GM23338 (cell line): ENCODE measurements around the gene F2RL2. TPM values are rescaled to one million over a fixed set of nuclear protein-coding genes. Genes with fewer than 3 reads are reported as not detected.

Experiments
- ATAC-seq: fragments of 200-7000 bp; cut with Tn5 transposase; 3 replicates; pipeline ENCODE4 v1.9.1; 2020
- DNase-seq: peaks from one replicate; pipeline ENCODE4 v3.0.0-alpha.2; 2015; ENCODE audit warnings: low spot score
- H2AFZ ChIP-seq: fragments of 200-600 bp; sonication (generic); 2 replicates; pipeline ENCODE4 v1.8.0; 2016; ENCODE audit warnings: antibody characterized with exemption, mild to moderate bottlenecking, moderate library complexity
- H3F3A ChIP-seq: fragments of 200-600 bp; sonication (generic); replicated peaks from 2 replicates; pipeline ENCODE4 v1.8.0; 2017; ENCODE audit warnings: antibody characterized with exemption, mixed run types, low read depth
- H3K27ac ChIP-seq: fragments of 200-600 bp; sonication (generic); 2 replicates; pipeline ENCODE4 v1.6.1; 2016; ENCODE audit warnings: low read depth
- H3K27me3 ChIP-seq: fragments of 200-600 bp; sonication (generic); 2 replicates; pipeline ENCODE4 v1.8.0; 2016; ENCODE audit warnings: mild to moderate bottlenecking, mixed run types, moderate library complexity; ENCODE audit not compliant: insufficient read depth
- H3K36me3 ChIP-seq: fragments of 200-600 bp; sonication (generic); 2 replicates; pipeline ENCODE4 v1.8.0; 2016; ENCODE audit warnings: mild to moderate bottlenecking; ENCODE audit not compliant: insufficient read depth
- H3K4me1 ChIP-seq: fragments of 200-600 bp; sonication (generic); 2 replicates; pipeline ENCODE4 v1.8.0; 2016; ENCODE audit warnings: mild to moderate bottlenecking, moderate library complexity; ENCODE audit not compliant: insufficient read depth
- H3K4me2 ChIP-seq: fragments of 200-600 bp; sonication (generic); 2 replicates; pipeline ENCODE4 v1.7.1; 2017; ENCODE audit warnings: mixed run types
- H3K4me3 ChIP-seq: fragments of 200-600 bp; sonication (generic); 2 replicates; pipeline ENCODE4 v1.6.1; 2016; ENCODE audit warnings: mixed run types
- H3K79me2 ChIP-seq: fragments of 200-600 bp; sonication (generic); replicated peaks from 2 replicates; pipeline ENCODE4 v1.8.0; 2017; ENCODE audit warnings: mild to moderate bottlenecking; ENCODE audit not compliant: insufficient read depth
- H3K9me2 ChIP-seq: fragments of 200-600 bp; sonication (generic); 2 replicates; pipeline ENCODE4 v1.8.0; 2017; ENCODE audit not compliant: insufficient read depth
- H4K20me1 ChIP-seq: fragments of 200-600 bp; sonication (generic); replicated peaks from 2 replicates; pipeline ENCODE4 v1.8.0; 2017; ENCODE audit warnings: mild to moderate bottlenecking; ENCODE audit not compliant: insufficient read depth
- H3K27ac Mint-ChIP-seq: 2 replicates; pipeline ENCODE4 v1.8.0; 2020; ENCODE audit warnings: inconsistent platforms, mild to moderate bottlenecking, moderate library complexity, mixed read lengths
- H3K27me3 Mint-ChIP-seq: 3 replicates; pipeline ENCODE4 v1.8.0; 2022; ENCODE audit warnings: low read depth, mild to moderate bottlenecking, moderate library complexity, mixed read lengths, inconsistent platforms; ENCODE audit not compliant: insufficient read depth, poor library complexity
- H3K36me3 Mint-ChIP-seq: 3 replicates; pipeline ENCODE4 v1.8.0; 2021; ENCODE audit warnings: low read depth, mild to moderate bottlenecking, inconsistent platforms, moderate library complexity, mixed read lengths
- H3K4me1 Mint-ChIP-seq: 3 replicates; pipeline ENCODE4 v1.8.0; 2020; ENCODE audit warnings: mild to moderate bottlenecking, inconsistent platforms, mixed read lengths
- H3K4me3 Mint-ChIP-seq: 3 replicates; pipeline ENCODE4 v1.8.0; 2021; ENCODE audit warnings: moderate library complexity, mild to moderate bottlenecking, inconsistent platforms, mixed read lengths
- H3K9me3 Mint-ChIP-seq: 3 replicates; pipeline ENCODE4 v1.8.0; 2020; ENCODE audit warnings: moderate library complexity, mild to moderate bottlenecking, inconsistent platforms, mixed read lengths
- CREB1 ChIP-seq: fragments of 250-450 bp; sonication (Bioruptor Pico); IDR thresholded peaks from 2 replicates; pipeline ENCODE4 v1.5.0; 2020; ENCODE audit warnings: low read depth, mild to moderate bottlenecking, moderate library complexity
- CTCF ChIP-seq, 2 experiments: fragments of 200-600 bp in 1 of 2; sonication (generic) in 1 of 2; conservative IDR thresholded peaks; 2 replicates each; pipeline versions ENCODE4 v1.5.1 to v1.6.1; 2016 to 2017; ENCODE audit warnings: antibody characterized with exemption in 2 of 2, low read depth in 2 of 2, mild to moderate bottlenecking in 2 of 2, moderate library complexity in 1 of 2
- EZH2 ChIP-seq: fragments of 200-600 bp; sonication (generic); IDR thresholded peaks from one replicate; pipeline ENCODE4 v1.8.0; 2017; ENCODE audit warnings: antibody characterized with exemption, mild to moderate bottlenecking, low read depth; ENCODE audit not compliant: unreplicated experiment
- EZH2phosphoT487 ChIP-seq: fragments of 200-600 bp; sonication (generic); IDR thresholded peaks from one replicate; pipeline ENCODE4 v1.8.1; 2018; ENCODE audit warnings: antibody characterized with exemption; ENCODE audit not compliant: unreplicated experiment
- JUNB ChIP-seq: IDR thresholded peaks from one replicate; pipeline ENCODE4 v1.6.1; 2016; ENCODE audit warnings: antibody characterized with exemption; ENCODE audit not compliant: unreplicated experiment
- NANOG ChIP-seq: IDR thresholded peaks from 2 replicates; pipeline ENCODE4 v1.6.1; 2016; ENCODE audit warnings: antibody characterized with exemption, borderline replicate concordance
- REST ChIP-seq: IDR thresholded peaks from one replicate; pipeline ENCODE4 v1.6.1; 2018; ENCODE audit warnings: antibody characterized with exemption; ENCODE audit not compliant: unreplicated experiment
- STAT1 ChIP-seq: IDR thresholded peaks from one replicate; pipeline ENCODE4 v1.6.1; 2016; ENCODE audit warnings: antibody characterized with exemption; ENCODE audit not compliant: unreplicated experiment
- ZNF114 ChIP-seq: fragments of 250-450 bp; sonication (Bioruptor Pico); IDR thresholded peaks from 2 replicates; pipeline ENCODE4 v1.5.0; 2020; ENCODE audit warnings: mild to moderate bottlenecking, moderate library complexity
- ZNF331 ChIP-seq: fragments of 250-450 bp; sonication (Bioruptor Pico); IDR thresholded peaks from 2 replicates; pipeline ENCODE4 v1.5.0; 2020; ENCODE audit warnings: low read depth, mild to moderate bottlenecking, moderate library complexity
- polyA plus RNA-seq: library from polyadenylated mRNA; unstranded; fragments of >200 nt; fragmentation: Nextera tagmentation; extraction: Ambion mirVana; gene quantifications from 2 replicates; pipeline ENCODE4 v1.2.1, GENCODE V29; 2016
- total RNA-seq: library from RNA; depleted of rRNA; stranded (reverse); fragments of >200 nt; shearing (Covaris generic); gene quantifications from 2 replicates; pipeline ENCODE4 v1.2.3, GENCODE V29; 2014
- TF ChIP-seq, protein P1 (sequence below): IDR thresholded peaks from 2 replicates; pipeline ENCODE4 v1.6.1; 2016; ENCODE audit warnings: antibody characterized with exemption

F2RL2 gene
- total and polyA plus RNA-seq, 2 experiments from 2014 or later = 0.42 to 0.70 TPM

- TF ChIP-seq CREB1 (CRISPR knock-in tag) (no peak), EZH2 (no peak), REST (no peak), CTCF (conservative IDR thresholded peaks at IDR 0.05; ENCODE audit: low read depth in 2 of 2) (no peak)
- TF ChIP-seq, protein P1, sequence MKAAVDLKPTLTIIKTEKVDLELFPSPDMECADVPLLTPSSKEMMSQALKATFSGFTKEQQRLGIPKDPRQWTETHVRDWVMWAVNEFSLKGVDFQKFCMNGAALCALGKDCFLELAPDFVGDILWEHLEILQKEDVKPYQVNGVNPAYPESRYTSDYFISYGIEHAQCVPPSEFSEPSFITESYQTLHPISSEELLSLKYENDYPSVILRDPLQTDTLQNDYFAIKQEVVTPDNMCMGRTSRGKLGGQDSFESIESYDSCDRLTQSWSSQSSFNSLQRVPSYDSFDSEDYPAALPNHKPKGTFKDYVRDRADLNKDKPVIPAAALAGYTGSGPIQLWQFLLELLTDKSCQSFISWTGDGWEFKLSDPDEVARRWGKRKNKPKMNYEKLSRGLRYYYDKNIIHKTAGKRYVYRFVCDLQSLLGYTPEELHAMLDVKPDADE = no peak
Observed at GRCh38 chr5:76598531-76598930, 24.7 kb downstream of the F2RL2 start (continued).

DNA sequence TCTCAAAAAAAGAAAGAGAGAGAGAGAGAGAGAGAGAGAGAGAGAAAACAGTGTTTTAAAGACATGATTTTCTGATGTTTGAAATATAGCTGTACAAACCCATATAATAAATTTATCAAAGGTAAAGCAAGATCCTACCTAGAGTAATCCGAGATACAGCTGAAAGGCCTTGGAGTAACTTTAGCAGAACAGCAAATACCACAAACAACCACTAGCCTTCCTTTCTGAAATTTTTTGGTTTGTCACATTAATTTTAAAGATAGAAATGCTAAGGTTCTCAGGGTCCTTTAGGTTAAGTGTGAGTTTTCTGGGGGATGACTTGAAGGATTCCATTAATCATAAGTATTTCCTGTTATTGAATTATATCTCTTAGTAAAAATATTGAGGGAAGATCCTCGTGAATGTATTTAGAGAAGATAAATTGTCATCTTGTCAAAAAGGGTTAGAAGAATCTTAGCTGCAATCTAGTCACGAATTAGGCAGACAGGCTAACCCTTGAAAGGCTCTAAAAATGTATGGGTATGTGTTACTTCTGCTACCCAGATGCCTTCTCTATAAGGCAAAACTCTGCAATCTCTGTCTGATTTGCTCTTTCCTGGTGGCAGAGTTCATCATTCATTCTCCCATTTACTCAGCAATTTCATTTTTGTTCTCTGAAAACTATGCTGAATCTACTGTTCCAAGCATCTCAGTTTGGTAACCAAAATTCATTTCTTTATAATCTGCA lies 27.3 kb downstream of the F2RL2 start:
- Histone ChIP-seq H2AFZ (no peak overlapping the region), H3K4me3 (no peak overlapping the region), H3K79me2 (no peaks in the 10 kb centered on the region), H3K9me2 (no peaks in the 10 kb centered on the region), H4K20me1 (no peaks in the 10 kb centered on the region; the same call in 1 of the 2 replicates), H3K36me3 (no peaks in the 10 kb centered on the region), H3K27ac (no peak overlapping the region), H3F3A (no peaks in the 10 kb centered on the region), H3K4me1 (no peaks in the 10 kb centered on the region; the same call in 1 of the 2 replicates), H3K27me3 (no peaks in the 10 kb centered on the region), H3K4me2 (no peak overlapping the region)
- Mint-ChIP-seq H3K4me3 (no peak overlapping the region), H3K9me3 (no peaks in the 10 kb centered on the region), H3K4me1 (no peaks in the 10 kb centered on the region; the same call in 2 of the 3 replicates), H3K27ac (no peak overlapping the region), H3K36me3 (no peaks in the 10 kb centered on the region; the same call in 1 of the 3 replicates), H3K27me3 (no peaks in the 10 kb centered on the region)
- ATAC-seq = no peak
- no peak for DNase-seq
- TF ChIP-seq ZNF114 (CRISPR knock-in tag) = no peak
- TF ChIP-seq NANOG = no peak
- no peak for TF ChIP-seq JUNB
- no peak for TF ChIP-seq EZH2phosphoT487
- no peak for TF ChIP-seq CREB1 (CRISPR knock-in tag)
- TF ChIP-seq CTCF (conservative IDR thresholded peaks at IDR 0.05; ENCODE audit: low read depth in 2 of 2) = no peak
- TF ChIP-seq STAT1 = no peak
- TF ChIP-seq REST = no peak
- no peak for TF ChIP-seq ZNF331 (CRISPR knock-in tag)
- no peak for TF ChIP-seq EZH2
